GM11168 (cell line): Measurements from ENCODE around the gene PDE6C.

ENCODE experiments used
- in situ Hi-C: fragments of 300-500 bp; cut with MboI; formaldehyde crosslinking; loops from one replicate; pipeline ENCODE4 v1.12.0; 2022; ENCODE audit warnings: low sequenced_read_pairs; ENCODE audit not compliant: unreplicated experiment

The PDE6C gene

DNA sequence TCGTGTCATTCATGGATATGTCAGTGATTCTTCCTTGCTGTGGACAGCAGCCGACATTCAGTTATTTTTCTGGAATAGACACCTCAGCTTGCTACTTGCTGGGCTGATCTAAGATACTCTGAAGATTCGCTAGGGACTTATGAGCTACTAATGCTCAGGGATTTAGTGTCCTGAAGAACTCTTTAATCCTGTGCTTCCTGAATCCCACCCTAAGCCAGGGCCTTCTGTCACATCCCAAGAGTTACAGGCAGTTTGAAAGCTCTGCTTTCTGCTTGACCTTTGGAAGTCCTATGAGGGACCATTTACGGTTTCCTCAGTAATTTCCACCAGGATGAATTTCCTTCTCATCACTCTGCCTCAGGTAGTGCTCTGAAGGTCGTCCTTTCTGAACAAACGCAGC is at the start of gene PDE6C:
Gene PDE6C, plus strand, starts transcription at position 227 of the 400 bp plus-strand sequence. CDS start 189 bp downstream, outside the sequence.
- in situ Hi-C loops: no loop called here

DNA sequence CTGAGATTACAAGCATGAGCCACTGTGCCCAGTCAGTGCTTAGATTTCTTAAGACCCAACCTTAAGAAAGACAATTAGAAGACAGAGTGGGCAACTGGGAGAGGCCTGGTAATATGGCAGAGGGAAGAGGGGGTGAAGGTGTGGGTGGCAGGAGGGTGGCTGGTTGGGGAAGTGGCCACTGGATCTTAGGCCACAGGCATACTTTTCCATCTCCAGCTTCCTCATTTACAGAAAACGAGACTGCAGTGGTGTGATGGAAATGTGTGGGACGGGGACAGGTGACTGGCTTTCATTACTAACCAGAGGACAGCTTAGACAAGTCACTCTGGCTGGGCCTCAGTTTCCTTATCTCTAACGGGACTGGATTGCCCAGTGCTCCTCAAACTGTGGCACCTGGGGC is 46.9 kb upstream of the PDE6C start:
- in situ Hi-C loops: loop anchor here (25.0 kb wide), 1 partner anchor 297 kb away; no protein-coding TSS in a partner anchor

DNA sequence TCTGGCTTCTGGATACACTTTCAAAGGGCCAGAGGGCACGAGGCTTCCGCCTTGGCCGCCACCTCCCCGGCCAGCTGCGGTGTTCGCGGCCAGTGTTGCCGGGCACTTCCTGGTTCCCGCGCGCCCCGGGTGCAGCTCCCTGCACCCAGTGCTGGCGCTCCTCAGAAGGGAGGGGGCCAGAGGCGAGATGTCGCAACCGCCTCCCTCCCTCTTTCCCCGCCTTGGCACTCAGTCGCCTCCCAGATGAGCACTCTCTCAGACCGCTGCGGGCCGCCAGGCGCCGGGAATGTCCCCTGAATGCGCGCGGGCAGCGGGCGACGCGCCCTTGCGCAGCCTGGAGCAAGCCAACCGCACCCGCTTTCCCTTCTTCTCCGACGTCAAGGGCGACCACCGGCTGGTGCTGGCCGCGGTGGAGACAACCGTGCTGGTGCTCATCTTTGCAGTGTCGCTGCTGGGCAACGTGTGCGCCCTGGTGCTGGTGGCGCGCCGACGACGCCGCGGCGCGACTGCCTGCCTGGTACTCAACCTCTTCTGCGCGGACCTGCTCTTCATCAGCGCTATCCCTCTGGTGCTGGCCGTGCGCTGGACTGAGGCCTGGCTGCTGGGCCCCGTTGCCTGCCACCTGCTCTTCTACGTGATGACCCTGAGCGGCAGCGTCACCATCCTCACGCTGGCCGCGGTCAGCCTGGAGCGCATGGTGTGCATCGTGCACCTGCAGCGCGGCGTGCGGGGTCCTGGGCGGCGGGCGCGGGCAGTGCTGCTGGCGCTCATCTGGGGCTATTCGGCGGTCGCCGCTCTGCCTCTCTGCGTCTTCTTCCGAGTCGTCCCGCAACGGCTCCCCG is 45.7 kb upstream of the PDE6C start, which contains the start of gene FFAR4:
Gene FFAR4, plus strand, starts transcription at position 231 of the 842 bp plus-strand sequence. Its CDS starts 56 bp downstream, at position 287.
- in situ Hi-C loops: loop anchor here (25.0 kb wide), 1 partner anchor 296 kb away; no protein-coding TSS in a partner anchor

DNA sequence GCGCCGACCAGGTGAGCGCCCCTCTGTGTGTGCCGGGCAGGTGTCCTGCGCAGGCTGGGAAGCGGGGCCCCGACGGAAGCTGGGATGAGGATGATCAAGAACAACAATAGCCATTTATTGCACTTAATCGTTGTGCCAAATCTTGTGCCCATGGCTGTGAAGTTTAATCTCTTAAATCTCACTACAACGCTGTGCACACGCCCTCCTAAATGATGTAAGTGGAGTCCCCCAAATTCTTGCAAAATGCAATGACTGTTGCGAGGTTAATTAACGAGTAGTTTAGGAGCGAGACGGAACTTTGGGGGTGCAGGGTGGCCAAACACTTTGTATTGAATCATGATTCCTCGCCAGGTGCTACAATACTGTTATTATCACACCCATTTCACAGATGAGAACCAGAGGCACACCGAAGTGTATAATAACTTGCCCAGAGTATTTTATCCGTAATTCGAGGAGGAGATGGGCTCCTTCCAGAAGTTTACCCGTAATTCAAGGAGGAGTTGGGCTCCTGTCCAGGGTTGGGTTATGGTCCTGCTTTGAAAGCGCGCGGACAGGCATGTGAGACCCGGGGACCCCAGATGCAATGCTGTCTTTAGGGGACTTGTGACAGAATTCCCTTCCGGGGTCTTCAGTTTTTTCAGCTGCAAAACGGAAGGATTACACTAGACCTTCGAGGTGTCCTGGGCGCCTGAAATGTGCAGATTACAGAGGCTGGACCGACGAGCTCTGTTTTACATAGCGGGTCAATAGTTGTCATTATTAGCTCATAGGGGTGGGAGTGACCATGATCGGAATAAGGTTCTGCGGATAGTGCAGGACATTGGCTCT is 44.8 kb upstream of the PDE6C start:
- in situ Hi-C loops: loop anchor here (25.0 kb wide), 1 partner anchor 295 kb away; no protein-coding TSS in a partner anchor

DNA sequence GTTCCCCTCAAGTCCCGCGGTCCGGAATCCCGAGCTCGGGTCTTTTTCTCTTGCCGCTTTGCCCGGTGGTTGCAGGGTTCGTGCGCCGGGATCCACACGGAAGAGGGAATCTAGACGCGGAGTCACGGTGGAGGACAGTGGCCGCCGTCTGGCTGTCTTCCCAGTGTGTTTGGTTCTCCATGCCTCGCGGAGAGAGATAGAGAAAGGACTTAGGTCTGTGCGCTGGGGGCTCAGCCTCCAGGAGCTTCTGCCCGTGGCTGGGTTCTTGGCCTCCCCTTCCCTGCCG is 44.3 kb upstream of the PDE6C start:
- in situ Hi-C loops: loop anchor here (25.0 kb wide), 1 partner anchor 294 kb away; no protein-coding TSS in a partner anchor

DNA sequence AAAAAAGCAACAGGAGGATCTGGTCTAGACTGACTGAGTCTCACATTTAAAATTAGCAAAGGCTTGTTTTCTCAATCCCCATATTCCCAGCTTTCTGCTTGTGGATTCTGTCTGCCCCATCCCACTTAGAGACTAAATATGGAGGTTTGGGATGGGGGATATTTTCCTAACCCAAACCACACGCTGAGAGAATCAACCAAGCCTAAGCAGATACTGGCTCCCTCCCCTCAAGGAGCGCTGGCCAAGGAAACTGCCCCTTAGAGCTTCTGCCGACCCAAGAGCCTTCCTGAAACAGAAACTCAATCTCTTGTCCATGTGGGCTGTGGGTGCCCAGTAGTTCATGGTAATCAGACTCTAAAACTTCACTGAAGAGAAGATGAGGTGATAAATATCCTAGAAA is 42.0 kb upstream of the PDE6C start:
- in situ Hi-C loops: loop anchor here (25.0 kb wide), 1 partner anchor 292 kb away; no protein-coding TSS in a partner anchor

DNA sequence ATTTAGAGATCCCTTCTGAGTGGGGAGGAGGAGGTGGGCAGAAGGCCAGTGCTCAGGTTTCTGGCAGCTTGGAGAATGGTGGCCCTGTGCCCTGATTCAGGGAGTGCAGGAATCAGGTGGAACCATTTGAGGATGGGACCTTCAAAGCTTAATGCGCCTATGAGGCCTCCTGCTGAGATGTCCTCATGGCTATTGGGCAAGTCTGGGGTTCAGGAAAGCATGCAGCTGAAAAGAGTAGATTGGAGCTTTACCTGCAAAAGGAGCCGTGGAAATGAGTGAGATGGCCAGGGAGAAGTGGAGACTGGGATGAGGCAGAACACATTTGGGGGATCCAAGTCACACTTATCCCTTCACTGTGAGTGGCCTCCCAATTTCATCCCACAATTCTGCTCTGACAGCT is 39.7 kb upstream of the PDE6C start:
- in situ Hi-C loops: loop anchor here (25.0 kb wide), 1 partner anchor 290 kb away; no protein-coding TSS in a partner anchor

DNA sequence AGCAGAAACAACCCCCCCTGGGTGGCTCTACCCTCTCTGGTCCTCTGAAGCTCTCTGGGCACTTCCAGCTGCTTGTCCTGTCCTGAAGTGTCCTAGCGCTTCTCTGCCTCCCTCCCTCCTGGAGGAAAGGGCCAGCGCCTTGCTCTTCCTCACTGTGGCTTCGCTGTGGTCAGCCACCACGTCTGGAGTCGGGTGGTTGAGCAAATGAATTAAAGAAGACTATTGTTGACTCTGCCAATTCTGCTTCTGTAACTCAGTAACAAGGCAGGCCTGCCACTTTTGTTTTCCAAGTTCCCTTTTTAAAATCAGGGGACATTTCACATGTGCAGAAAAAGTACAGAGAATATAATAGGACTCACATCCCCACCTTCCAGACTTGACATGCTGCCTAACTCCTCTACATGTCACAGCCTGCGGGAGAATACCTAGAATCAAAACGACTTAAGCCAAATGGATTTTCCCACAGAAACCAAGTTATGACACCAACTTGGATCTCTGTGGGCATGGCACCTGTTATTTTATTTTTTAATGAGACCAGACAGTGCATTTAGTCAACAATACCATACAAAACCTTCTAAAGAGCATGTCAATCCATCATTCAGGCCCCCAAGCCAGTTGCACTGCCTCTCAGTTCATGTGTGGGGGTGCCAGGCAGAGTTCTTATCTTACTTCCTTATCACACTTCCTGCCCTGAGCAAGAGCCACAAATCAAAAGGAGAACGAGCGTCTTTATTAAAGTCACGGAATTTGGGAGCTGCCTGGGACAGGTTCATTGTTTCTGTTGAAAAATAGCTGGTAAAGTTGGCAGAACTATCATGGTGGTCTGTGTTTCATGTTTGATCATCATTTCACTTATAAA is 39.1 kb upstream of the PDE6C start:
- in situ Hi-C loops: loop anchor here (25.0 kb wide), 1 partner anchor 289 kb away; no protein-coding TSS in a partner anchor

DNA sequence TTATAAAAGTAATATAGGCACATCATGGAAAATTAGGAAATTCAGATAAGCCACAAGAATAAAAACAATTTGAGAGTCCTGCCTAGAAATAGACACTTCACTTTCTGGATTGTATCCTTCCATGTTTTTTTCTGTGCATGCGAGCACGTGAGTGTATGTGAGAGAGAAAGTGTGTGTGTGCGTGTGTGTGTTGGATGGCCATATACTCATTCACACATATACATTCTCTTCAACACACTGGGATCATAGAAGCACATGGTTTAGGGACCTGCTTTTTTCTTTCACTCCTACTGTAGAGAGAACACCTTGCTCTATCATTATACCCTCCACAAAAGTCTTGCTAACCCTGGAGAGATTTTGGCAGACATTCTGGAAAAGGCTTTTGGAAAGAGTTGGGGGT is 38.4 kb upstream of the PDE6C start:
- in situ Hi-C loops: loop anchor here (25.0 kb wide), 1 partner anchor 288 kb away; no protein-coding TSS in a partner anchor

DNA sequence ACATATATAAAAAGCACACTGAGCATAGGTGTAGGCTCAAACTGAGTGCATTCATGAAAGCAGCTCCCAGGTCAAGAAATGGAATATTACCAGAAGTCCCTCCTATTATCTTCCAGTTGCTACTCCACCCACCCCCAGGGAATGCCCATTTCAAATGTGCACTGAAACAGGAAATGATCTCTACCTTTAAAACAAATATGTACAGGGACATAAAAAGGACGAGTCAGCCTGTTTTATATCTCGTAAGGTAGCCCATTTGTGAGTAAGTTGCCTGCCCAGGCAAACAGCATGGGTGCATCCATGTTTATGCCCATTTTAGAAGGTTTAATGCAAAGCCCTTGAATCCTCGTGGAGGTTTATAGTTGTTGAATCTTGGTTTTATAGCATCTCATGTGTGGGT is 35.4 kb upstream of the PDE6C start:
- in situ Hi-C loops: no loop called here

DNA sequence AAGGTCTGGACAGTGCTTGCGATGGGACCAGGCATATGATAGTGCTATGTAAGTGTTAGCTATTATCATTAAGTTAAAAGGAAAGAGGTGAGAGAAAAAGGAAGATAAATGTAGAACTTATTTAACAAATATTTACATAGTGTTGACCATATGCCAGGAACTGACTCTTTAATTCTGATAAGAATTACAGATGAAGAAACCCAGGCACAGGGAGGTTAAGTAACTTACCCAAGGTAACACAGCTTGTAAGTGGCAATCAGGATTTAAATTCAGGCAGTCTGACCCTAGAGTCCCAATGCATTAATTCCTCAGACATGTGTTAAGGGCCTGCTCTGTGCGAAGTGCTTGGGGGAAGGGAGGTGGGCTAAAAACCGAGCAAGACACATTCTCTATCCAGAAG is 34.8 kb upstream of the PDE6C start:
- in situ Hi-C loops: no loop called here

DNA sequence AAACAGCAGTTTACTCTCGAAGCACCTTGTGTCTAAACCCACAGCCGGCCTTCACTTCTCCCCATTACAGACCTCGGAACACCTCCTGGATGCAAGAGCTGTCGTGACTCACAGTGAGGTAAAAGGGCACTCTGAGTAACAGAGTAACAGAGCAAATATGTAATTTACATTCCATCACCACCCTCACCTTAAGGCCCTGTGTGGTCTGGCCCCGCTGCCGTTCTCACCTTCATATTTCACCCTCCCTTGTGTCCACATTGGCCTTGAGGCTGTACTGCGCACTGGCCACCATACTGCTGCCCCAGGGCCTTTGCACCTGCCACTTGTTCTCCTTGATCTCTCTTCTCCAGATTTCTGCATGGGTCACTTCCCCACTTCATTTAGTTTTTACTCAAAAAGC is 33.2 kb upstream of the PDE6C start:
- in situ Hi-C loops: no loop called here

DNA sequence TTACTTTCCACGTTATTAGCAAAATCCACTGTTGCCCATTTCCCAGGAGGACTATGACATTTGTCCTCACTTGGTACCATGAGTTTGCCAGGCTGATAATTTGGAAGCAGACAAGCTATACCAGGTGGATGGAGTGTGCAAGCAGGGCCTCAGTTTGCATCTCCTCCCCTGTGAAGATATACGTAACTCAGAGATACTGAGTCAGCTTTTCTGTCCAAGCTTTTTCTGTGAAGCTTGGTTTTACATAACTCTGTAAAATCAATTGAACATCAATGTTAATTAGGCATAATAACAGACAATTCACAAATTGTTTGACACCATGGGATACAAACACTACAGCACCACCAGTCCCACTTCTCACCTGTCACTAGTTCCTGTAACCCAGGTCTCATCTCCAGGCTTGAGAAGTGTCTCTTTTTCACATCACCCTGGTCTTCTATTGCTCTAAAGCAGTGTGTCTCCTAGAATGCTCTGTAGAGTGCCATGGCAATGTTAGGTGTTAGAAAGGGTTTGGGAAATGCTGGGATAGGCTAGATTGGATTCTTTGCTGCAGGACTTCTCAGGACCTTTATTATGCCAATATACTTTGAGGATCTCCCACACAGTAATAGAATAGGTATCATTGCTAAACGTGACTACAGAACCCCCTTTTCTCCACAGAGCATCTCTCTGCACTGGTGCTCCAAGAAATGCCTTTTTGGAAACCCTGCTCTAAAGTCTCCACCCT is 32.2 kb upstream of the PDE6C start:
- in situ Hi-C loops: no loop called here

DNA sequence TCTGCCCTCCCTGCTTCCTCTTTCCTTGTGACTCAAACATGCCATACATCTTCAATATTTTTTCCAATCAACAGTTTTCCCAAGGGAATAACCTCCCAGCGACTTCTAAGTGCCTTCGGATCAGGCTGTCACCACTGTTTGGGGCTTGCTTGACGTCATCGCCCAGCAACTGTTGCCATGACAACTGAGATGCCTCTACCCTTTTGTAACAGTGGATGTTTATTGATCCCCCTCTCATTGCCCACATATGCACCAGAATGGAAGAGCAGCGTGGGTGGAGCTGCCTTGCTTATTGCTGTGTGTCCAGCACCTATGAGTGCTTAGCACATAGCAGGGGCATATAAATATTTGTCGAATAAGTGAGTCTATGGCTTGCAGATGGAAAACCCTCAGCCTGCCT is 31.5 kb upstream of the PDE6C start:
- in situ Hi-C loops: no loop called here

DNA sequence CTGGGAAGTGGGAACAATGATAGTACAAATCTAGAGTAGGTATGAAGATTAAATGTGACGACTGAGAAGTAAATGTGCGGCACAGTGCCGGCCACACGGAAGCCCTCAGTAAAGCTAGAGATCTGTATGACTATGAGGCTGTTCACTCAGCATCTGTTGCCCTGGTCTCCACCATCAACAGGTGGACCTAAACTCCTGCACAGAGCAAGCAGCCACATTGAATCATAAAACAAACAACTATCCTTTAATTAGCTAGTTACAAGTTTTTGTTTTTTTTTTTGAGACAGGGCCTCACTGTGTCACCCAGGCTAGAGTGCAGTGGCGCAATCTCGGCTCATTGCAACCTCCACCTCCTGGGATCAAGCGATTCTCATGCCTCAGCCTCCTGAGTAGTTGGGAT is 27.9 kb upstream of the PDE6C start:
- in situ Hi-C loops: no loop called here

DNA sequence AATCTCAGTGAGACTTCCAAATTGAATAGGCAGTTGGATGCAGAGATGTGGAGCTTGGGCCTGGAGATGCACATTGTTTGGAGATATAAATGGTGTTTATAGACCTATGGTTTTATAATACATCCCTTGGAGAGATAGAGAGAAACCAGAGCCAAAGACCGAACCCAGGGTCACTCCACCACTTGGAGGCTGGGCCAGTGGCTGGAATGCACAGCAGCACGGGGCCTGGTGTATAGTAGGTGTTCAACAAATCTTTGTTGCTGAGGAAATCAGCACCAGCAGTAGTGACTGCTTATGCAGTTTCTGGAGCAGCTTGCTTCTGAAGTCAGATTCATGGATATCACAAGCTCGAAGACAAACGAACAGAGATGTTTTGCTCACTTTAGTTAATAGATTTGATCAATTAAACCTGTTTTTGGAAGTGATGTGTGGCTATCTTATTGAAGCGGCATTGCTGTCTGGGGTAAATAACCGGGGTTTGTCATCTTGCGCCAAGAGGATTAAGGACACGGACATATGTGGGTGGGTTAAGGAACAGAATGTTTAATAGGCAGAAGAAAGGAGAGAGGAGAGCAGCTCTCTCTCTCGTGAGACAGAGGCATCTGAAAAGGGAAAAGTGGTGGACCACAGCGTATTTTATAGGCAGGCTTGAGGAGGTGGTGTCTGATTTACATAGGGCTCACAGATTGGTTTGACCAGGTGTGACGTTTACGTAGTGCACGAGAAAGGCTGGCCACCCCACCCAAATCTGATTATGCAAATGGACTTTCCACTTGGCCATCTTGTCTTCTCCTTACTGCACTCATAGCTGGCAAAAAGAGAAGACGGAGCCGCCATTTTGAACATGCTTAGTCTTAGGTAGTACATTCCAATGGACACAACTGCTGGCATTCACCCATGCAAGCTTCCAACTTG is 22.4 kb upstream of the PDE6C start:
- in situ Hi-C loops: no loop called here

DNA sequence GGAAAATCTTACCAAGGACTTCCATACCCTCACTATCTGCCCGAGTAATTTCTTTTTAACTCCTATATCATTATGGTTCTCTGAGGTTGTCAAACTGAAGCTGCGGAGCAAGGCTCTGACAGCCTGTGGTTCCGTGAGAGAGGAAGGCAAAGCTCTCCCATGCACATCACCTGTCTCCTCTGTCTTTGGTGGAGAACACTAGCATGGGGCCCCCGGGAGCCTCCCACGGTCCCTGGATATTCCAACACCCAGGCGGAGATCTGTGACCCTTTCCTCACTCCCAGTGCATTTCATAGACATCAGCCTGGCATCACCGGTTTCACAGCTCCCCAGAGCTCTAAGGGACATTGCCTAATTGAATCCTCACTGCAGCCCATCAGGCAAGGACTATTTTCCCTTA is 21.7 kb upstream of the PDE6C start:
- in situ Hi-C loops: no loop called here

DNA sequence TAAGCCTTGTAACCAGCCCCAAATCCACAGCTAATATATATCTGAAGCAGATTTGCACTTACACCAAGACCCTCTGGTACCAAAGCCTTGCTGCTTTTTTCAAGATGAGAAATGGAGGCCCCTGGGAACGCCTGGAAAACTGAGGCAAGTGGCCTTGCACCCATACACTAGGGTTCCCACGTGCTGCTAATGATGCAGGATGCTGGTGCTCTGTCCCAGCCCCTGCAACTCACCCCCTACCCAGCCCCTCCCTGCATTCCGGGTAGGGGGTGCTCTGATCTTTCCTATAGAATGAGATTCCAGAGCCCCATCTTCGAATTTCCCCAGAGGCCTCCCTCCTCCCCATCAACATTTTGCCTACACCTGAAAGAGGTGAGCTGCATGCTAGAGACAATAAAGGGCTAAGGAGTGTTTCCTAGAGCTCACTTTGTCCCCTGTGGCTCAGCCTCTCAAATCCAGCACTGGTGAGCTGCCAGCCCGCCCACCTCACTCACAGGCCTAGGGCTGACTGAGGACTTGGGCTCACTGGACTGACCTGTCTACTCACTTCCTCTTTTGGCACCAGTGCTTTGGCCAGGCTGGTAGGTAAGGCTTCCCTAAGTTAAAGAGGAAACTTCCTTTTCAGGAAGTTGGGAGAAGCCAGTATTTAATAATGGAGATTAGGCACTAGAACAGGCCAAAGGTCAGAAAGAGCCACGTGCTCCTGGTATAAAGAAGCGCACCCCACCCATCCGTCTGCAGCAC is 21.1 kb upstream of the PDE6C start:
- in situ Hi-C loops: no loop called here
